Uterus (tissue), 4 donors: ENCODE results near the gene SRRM2. TPM values are rescaled to one million over a fixed set of nuclear protein-coding genes. Genes with fewer than 3 reads are reported as not detected.
A peak's percentile ranks its signal among the peaks of the same experiment; 100 is the strongest.

Experiments used
- DNase-seq, 2 donors: peaks; one replicate each; pipeline ENCODE4 v3.0.0-alpha.2; 2019 to 2020
- H3K27ac ChIP-seq, 2 donors: fragments of 200-600 bp; sonication (generic); 1 replicate in 1 of 2; 2 replicates in 1 of 2; pipeline ENCODE4 v1.5.1; 2016 to 2018
- H3K27me3 ChIP-seq, 2 donors: fragments of 200-600 bp; sonication (generic); one replicate each; pipeline ENCODE4 v1.5.1; 2018 to 2019; ENCODE audit warnings: control low read depth in 1 of 2
- H3K36me3 ChIP-seq, 2 donors: fragments of 200-600 bp; sonication (generic); one replicate each; pipeline ENCODE4 v1.5.1; 2019; ENCODE audit warnings: control low read depth in 1 of 2
- H3K4me1 ChIP-seq, 2 donors: fragments of 200-600 bp; sonication (generic); one replicate each; pipeline ENCODE4 v1.5.1; 2018 to 2019; ENCODE audit warnings: control low read depth in 1 of 2
- H3K4me3 ChIP-seq, 2 donors: fragments of 200-600 bp; sonication (generic); 1 replicate in 1 of 2; 2 replicates in 1 of 2; pipeline ENCODE4 v1.5.1; 2018 to 2019; ENCODE audit warnings: mild to moderate bottlenecking in 1 of 2
- H3K9me3 ChIP-seq, 2 donors: fragments of 200-600 bp; sonication (generic); one replicate each; pipeline ENCODE4 v1.5.1; 2019; ENCODE audit warnings: control low read depth in 1 of 2
- POLR2A ChIP-seq, 2 donors: fragments of 450-650 bp; IDR thresholded peaks; one replicate each; pipeline ENCODE4 v1.6.1; 2016; ENCODE audit warnings: antibody characterized with exemption in 2 of 2, mild to moderate bottlenecking in 1 of 2, moderate library complexity in 1 of 2
- intact Hi-C: fragments of 100-400 bp; cut with DNase I; formaldehyde crosslinking; loops from one replicate; pipeline ENCODE4 v1.15.1; 2023; ENCODE audit warnings: low total_unique reads
- total RNA-seq, 4 donors: library from RNA; depleted of rRNA in 3 of 4; stranded (reverse); fragments of >200 nt in 3 of 4; gene quantifications; one replicate each; pipeline versions ENCODE4 v1.1.0 to v1.2.4, GENCODE V29; 2014 to 2023
- TF ChIP-seq, protein P1 (sequence below), 4 experiments: fragments of 200-600 bp in 2 of 4; fragments of 450-650 bp in 2 of 4; sonication (generic) in 2 of 4; IDR thresholded peaks; one replicate each; pipeline ENCODE4 v1.5.1; 2016 to 2019; ENCODE audit warnings: antibody characterized with exemption in 4 of 4, mild to moderate bottlenecking in 2 of 4, moderate library complexity in 1 of 4
- donor health status: DM: yes; HTN: yes; CAD: no.

The SRRM2 gene
- total RNA-seq, 4 donors from 2014 or later, result 92.7 to 900 (median 121) TPM

DNA sequence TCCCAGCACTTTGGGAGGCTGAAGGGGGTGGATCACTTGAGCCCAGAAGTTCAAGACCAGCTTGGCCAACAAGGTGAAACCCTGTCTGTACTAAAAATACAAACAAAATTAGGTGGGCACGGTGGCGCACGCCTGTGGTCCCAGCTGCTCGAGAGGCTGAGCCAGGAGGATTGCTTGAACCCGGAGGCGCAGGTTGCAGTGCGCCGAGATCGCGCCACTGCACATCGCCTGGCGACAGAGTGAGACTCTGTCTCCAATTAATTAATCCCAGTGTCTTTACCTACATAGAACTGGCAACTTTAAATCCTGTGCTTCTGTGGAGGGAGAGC, 26.2 kb downstream of the SRRM2 start:
- intact Hi-C loops, result no loop called here
- Histone ChIP-seq H3K27ac (peak overlapping the region; percentile 100), H3K9me3 (no peaks in the 10 kb centered on the region), H3K27me3 (no peaks in the 10 kb centered on the region), H3K36me3 (no peaks in the 10 kb centered on the region), H3K4me3 (peak overlapping the region in 1 of 2 donors; percentile 99), H3K4me1 (no peaks in the 10 kb centered on the region)
- DNase-seq, result peak in 1 of 2 donors; percentile 14
- TF ChIP-seq, protein P1, sequence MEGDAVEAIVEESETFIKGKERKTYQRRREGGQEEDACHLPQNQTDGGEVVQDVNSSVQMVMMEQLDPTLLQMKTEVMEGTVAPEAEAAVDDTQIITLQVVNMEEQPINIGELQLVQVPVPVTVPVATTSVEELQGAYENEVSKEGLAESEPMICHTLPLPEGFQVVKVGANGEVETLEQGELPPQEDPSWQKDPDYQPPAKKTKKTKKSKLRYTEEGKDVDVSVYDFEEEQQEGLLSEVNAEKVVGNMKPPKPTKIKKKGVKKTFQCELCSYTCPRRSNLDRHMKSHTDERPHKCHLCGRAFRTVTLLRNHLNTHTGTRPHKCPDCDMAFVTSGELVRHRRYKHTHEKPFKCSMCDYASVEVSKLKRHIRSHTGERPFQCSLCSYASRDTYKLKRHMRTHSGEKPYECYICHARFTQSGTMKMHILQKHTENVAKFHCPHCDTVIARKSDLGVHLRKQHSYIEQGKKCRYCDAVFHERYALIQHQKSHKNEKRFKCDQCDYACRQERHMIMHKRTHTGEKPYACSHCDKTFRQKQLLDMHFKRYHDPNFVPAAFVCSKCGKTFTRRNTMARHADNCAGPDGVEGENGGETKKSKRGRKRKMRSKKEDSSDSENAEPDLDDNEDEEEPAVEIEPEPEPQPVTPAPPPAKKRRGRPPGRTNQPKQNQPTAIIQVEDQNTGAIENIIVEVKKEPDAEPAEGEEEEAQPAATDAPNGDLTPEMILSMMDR (IDR thresholded peaks at IDR 0.05), result no peak
- TF ChIP-seq POLR2A (IDR thresholded peaks at IDR 0.05), result no peak

GRCh38 chr16:2779151-2779920, 26.9 kb downstream of the SRRM2 start:
- peak; percentile 13 to 15 for DNase-seq
- intact Hi-C loops, result no loop called here
- Histone ChIP-seq H3K4me1 (no peaks in the 10 kb centered on the region), H3K9me3 (no peaks in the 10 kb centered on the region), H3K36me3 (no peaks in the 10 kb centered on the region), H3K27ac (peak overlapping the region in 1 of 2 donors; percentile 100), H3K4me3 (no peak overlapping the region), H3K27me3 (no peaks in the 10 kb centered on the region)
- TF ChIP-seq, protein P1 (IDR thresholded peaks at IDR 0.05), result no peak
- TF ChIP-seq POLR2A (IDR thresholded peaks at IDR 0.05), result no peak

- H3K27me3 ChIP-seq, result no peaks in the 10 kb centered on the region
- intact Hi-C loops, result no loop called here
- TF ChIP-seq, protein P1 (IDR thresholded peaks at IDR 0.05), result no peak
- TF ChIP-seq POLR2A (IDR thresholded peaks at IDR 0.05), result no peak
- H3K27ac ChIP-seq, result no peak overlapping the region
- no peaks in the 10 kb centered on the region for H3K4me1 ChIP-seq
- no peak overlapping the region for H3K4me3 ChIP-seq
- H3K36me3 ChIP-seq, result no peaks in the 10 kb centered on the region
- DNase-seq, result peak; percentile 7 to 9
- H3K9me3 ChIP-seq, result no peaks in the 10 kb centered on the region
These were observed 27.8 kb downstream of the SRRM2 start for GRCh38 chr16:2779978-2780898.

GRCh38 chr16:2782583-2783351, 30.3 kb downstream of the SRRM2 start:
- no peaks in the 10 kb centered on the region for H3K9me3 ChIP-seq
- no peak overlapping the region for H3K27ac ChIP-seq
- peak in 1 of 2 donors; percentile 14 for DNase-seq
- H3K36me3 ChIP-seq, result no peaks in the 10 kb centered on the region
- H3K27me3 ChIP-seq, result peaks cover 6 to 16% of the 10 kb centered on the region in 2 donors
- H3K4me3 ChIP-seq, result no peak overlapping the region
- H3K4me1 ChIP-seq, result no peaks in the 10 kb centered on the region
- no peak for TF ChIP-seq POLR2A (IDR thresholded peaks at IDR 0.05)
- TF ChIP-seq, protein P1 (IDR thresholded peaks at IDR 0.05), result no peak
- intact Hi-C loops, result no loop called here
